ENCODE measurements around the gene TAF1D. TPM values are rescaled to one million over a fixed set of nuclear protein-coding genes. Genes with fewer than 3 reads are reported as not detected.

Gene TAF1D
- total RNA-seq, 1 experiment from 2014 or later, result 84.6 TPM

Other genes with a start within 250 kb of the TAF1D start
- 57.6 and 84.9 TPM in 2 replicates for gene SMCO4, start 198.1 kb downstream of the TAF1D start, total RNA-seq (2014; rRNA removed; shearing (Covaris generic))
- 15.3 and 15.9 TPM in 2 replicates for gene CEP295, start 79.8 kb downstream of the TAF1D start, total RNA-seq (2014; rRNA removed; shearing (Covaris generic))
- gene C11orf54, start 177 bp upstream of the TAF1D start, total RNA-seq (2014; rRNA removed; shearing (Covaris generic)), result 19.3 and 27.0 TPM in 2 replicates
- 24.5 and 36.8 TPM in 2 replicates for gene MED17, start 42.8 kb upstream of the TAF1D start, total RNA-seq (2014; rRNA removed; shearing (Covaris generic))
- gene VSTM5, start 109.1 kb upstream of the TAF1D start, total RNA-seq (2014; rRNA removed; shearing (Covaris generic)), result 0.18 and 0.24 TPM in 2 replicates

Data from H7 (cell line).